CD8-positive, alpha-beta memory T cell (primary cell): ENCODE measurements around the gene BMPR1B. TPM values are rescaled to one million over a fixed set of nuclear protein-coding genes. Genes with fewer than 3 reads are reported as not detected.

Source experiments
- CTCF ChIA-PET: fragments of 350-600 bp; sonication (Branson Sonifier 250); formaldehyde crosslinking; loops from one replicate; lab custom pipeline; 2021; ENCODE audit warnings: antibody characterized with exemption; lab: Charles Lee
- POLR2A ChIA-PET: fragments of 350-600 bp; sonication (Branson Sonifier 250); formaldehyde crosslinking; loops from one replicate; lab custom pipeline; 2021; ENCODE audit warnings: antibody characterized with exemption; lab: Charles Lee
- DNase-seq, 5 donors: peaks; one replicate each; pipeline versions ENCODE4 v3.0.0 to v3.0.0-alpha.2; 2020 to 2022; ENCODE audit warnings: mixed read lengths in 1 of 5
- H3K27ac ChIP-seq: one replicate; pipeline ENCODE4 v1.7.0; 2013; ENCODE audit warnings: low read depth, mild to moderate bottlenecking, low read length, moderate library complexity
- H3K27me3 ChIP-seq: 2 replicates; pipeline ENCODE4 v1.7.0; 2013; ENCODE audit warnings: low read length, mild to moderate bottlenecking; ENCODE audit not compliant: insufficient read depth, poor library complexity, severe bottlenecking
- H3K36me3 ChIP-seq: 2 replicates; pipeline ENCODE4 v1.7.0; 2013; ENCODE audit warnings: mild to moderate bottlenecking, low read length, moderate library complexity; ENCODE audit not compliant: insufficient read depth
- H3K4me1 ChIP-seq: 2 replicates; pipeline ENCODE4 v1.7.0; 2013; ENCODE audit warnings: mild to moderate bottlenecking, low read length, moderate library complexity; ENCODE audit not compliant: insufficient read depth
- H3K4me3 ChIP-seq: 2 replicates; pipeline ENCODE4 v1.7.0; 2013; ENCODE audit warnings: mild to moderate bottlenecking, low read length
- H3K9me3 ChIP-seq: 2 replicates; pipeline ENCODE4 v1.7.0; 2013; ENCODE audit warnings: mild to moderate bottlenecking, low read length
- H3K27ac Mint-ChIP-seq, 8 donors: one replicate each; pipeline ENCODE4 v1.8.0; 2020 to 2021; ENCODE audit warnings: mixed read lengths in 8 of 8, mild to moderate bottlenecking in 6 of 8, inconsistent platforms in 3 of 8, moderate library complexity in 3 of 8
- H3K27me3 Mint-ChIP-seq, 2 donors: one replicate each; pipeline ENCODE4 v1.8.0; 2020 to 2021; ENCODE audit warnings: mixed read lengths in 2 of 2, mild to moderate bottlenecking in 1 of 2, moderate library complexity in 1 of 2
- H3K36me3 Mint-ChIP-seq, 3 donors: one replicate each; pipeline ENCODE4 v1.8.0; 2020 to 2021; ENCODE audit warnings: mixed read lengths in 3 of 3, inconsistent platforms in 1 of 3, mild to moderate bottlenecking in 1 of 3
- H3K4me1 Mint-ChIP-seq, 3 donors: one replicate each; pipeline ENCODE4 v1.8.0; 2020 to 2021; ENCODE audit warnings: mixed read lengths in 3 of 3, inconsistent platforms in 1 of 3, mild to moderate bottlenecking in 1 of 3
- H3K4me3 Mint-ChIP-seq, 7 donors: one replicate each; pipeline ENCODE4 v1.8.0; 2020 to 2021; ENCODE audit warnings: mixed read lengths in 7 of 7, mild to moderate bottlenecking in 6 of 7, moderate library complexity in 4 of 7, inconsistent platforms in 2 of 7
- H3K9me3 Mint-ChIP-seq, 5 donors: one replicate each; pipeline ENCODE4 v1.8.0; 2020 to 2022; ENCODE audit warnings: mixed read lengths in 5 of 5, mild to moderate bottlenecking in 3 of 5, moderate library complexity in 2 of 5, inconsistent platforms in 1 of 5
- polyA plus RNA-seq: library from polyadenylated mRNA; unstranded; fragments of 300-500 nt; fragmentation: Illumina TruSeq; gene quantifications from one replicate; pipeline ENCODE4 v1.2.3, GENCODE V29; 2021
- total RNA-seq, 2 experiments: library from RNA; stranded (reverse); gene quantifications; one replicate each; pipeline ENCODE4 v1.2.3, GENCODE V29; 2021

The BMPR1B gene
- total and polyA plus RNA-seq, 3 experiments from 2014 or later, result 0.14 TPM; not detected in 2

DNA sequence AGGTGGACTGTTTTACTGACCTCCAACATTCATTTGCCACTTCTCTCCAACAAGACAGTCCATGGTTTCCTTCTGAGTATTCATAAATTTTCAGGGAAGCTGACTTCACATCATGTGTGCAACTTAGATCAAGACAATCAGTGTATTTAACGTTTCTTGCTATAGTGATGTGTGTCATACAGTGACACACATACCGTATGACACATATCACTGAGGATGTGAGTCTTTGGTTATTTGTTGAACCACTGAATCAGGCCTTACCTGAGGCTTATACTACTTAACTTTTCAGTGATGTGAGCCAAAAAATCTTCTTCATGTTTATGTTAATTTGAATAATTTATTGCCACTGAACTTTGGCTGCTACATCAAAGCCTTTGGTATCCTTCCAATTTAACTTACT is 166.8 kb downstream of the BMPR1B start:
- H3K27me3 ChIP-seq, result no peaks in the 10 kb centered on the region
- H3K4me3 ChIP-seq, result no peak overlapping the region
- Mint-ChIP-seq H3K27ac (no peak overlapping the region), H3K27me3 (peaks cover 0 to 4% of the 10 kb centered on the region in 2 donors), H3K4me1 (no peaks in the 10 kb centered on the region), H3K36me3 (no peaks in the 10 kb centered on the region), H3K9me3 (peaks cover 0 to 2% (median under 1%) of the 10 kb centered on the region in 5 donors), H3K4me3 (no peak overlapping the region)
- no peaks in the 10 kb centered on the region for H3K4me1 ChIP-seq
- H3K9me3 ChIP-seq, result no peaks in the 10 kb centered on the region
- ChIA-PET CTCF (no interaction called here), POLR2A (no interaction called here)
- DNase-seq, result no peak
- no peaks in the 10 kb centered on the region for H3K36me3 ChIP-seq
- no peak overlapping the region for H3K27ac ChIP-seq

DNA sequence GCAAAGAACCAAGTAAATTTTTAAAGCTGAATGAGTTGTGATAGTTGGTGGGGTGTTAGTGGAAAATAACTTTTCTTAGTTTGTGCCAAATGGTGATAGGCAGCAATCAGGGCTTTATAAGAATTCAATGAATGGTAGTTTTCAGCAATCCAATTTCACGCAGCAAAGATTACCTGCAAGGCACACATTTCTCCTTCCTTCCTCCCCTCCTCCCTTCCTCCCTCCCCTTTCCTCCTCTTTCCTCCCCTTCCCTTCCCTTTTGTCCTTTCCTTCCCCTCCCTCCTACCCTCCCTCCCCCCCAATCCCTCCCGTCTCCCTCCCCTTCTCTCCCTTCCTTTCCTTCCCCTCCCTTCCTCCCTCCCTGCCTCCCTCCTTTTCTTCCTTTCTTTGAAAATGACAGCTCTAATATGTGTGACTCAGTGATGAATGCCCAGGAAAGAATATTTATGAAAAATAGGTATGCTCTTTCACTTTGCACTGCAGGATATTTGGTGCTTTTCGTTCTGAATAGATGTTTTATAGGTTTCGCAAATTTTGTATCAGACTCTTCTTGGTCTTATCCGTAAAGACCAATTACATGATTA is 168.1 kb downstream of the BMPR1B start:
- DNase-seq, result no peak
- Mint-ChIP-seq H3K4me1 (no peaks in the 10 kb centered on the region), H3K27ac (no peak overlapping the region), H3K9me3 (peaks cover 0 to 2% (median 0%) of the 10 kb centered on the region in 5 donors), H3K4me3 (no peak overlapping the region), H3K27me3 (peaks cover 0 to 4% of the 10 kb centered on the region in 2 donors), H3K36me3 (no peaks in the 10 kb centered on the region)
- no peaks in the 10 kb centered on the region for H3K9me3 ChIP-seq
- no peak overlapping the region for H3K4me3 ChIP-seq
- no peaks in the 10 kb centered on the region for H3K27me3 ChIP-seq
- ChIA-PET CTCF (no interaction called here), POLR2A (no interaction called here)
- H3K36me3 ChIP-seq, result no peaks in the 10 kb centered on the region
- no peak overlapping the region for H3K27ac ChIP-seq
- no peaks in the 10 kb centered on the region for H3K4me1 ChIP-seq

GRCh38 chr4:94926936-94927335 is 169.2 kb downstream of the BMPR1B start:
- POLR2A ChIA-PET, result no interaction called here
- Mint-ChIP-seq H3K27ac (no peak overlapping the region), H3K4me3 (no peak overlapping the region), H3K36me3 (no peaks in the 10 kb centered on the region), H3K4me1 (no peaks in the 10 kb centered on the region), H3K9me3 (peaks cover 0 to 2% (median 0%) of the 10 kb centered on the region in 5 donors), H3K27me3 (peaks cover 0 to 4% of the 10 kb centered on the region in 2 donors)
- H3K27me3 ChIP-seq, result no peaks in the 10 kb centered on the region
- H3K4me3 ChIP-seq, result no peak overlapping the region
- CTCF ChIA-PET, result no interaction called here
- no peaks in the 10 kb centered on the region for H3K9me3 ChIP-seq
- no peak overlapping the region for H3K27ac ChIP-seq
- DNase-seq, result no peak
- H3K36me3 ChIP-seq, result no peaks in the 10 kb centered on the region
- no peaks in the 10 kb centered on the region for H3K4me1 ChIP-seq

GRCh38 chr4:94927696-94928095 is 169.9 kb downstream of the BMPR1B start:
- no peaks in the 10 kb centered on the region for H3K27me3 ChIP-seq
- peaks cover 0 to 4% of the 10 kb centered on the region in 2 donors for H3K27me3 Mint-ChIP-seq
- CTCF ChIA-PET, result interaction anchor here (1.0 kb wide), 1 partner anchor 13 kb away, joined by 3 read pairs; no protein-coding TSS in a partner anchor
- POLR2A ChIA-PET, result no interaction called here
- no peak for DNase-seq
- H3K9me3 ChIP-seq, result no peaks in the 10 kb centered on the region
- no peaks in the 10 kb centered on the region for H3K9me3 Mint-ChIP-seq
- no peak overlapping the region for H3K4me3 ChIP-seq
- H3K36me3 Mint-ChIP-seq, result no peaks in the 10 kb centered on the region
- H3K4me1 ChIP-seq, result no peaks in the 10 kb centered on the region
- H3K36me3 ChIP-seq, result no peaks in the 10 kb centered on the region
- no peak overlapping the region for H3K27ac ChIP-seq
- H3K27ac Mint-ChIP-seq, result no peak overlapping the region
- H3K4me3 Mint-ChIP-seq, result no peak overlapping the region
- no peaks in the 10 kb centered on the region for H3K4me1 Mint-ChIP-seq

DNA sequence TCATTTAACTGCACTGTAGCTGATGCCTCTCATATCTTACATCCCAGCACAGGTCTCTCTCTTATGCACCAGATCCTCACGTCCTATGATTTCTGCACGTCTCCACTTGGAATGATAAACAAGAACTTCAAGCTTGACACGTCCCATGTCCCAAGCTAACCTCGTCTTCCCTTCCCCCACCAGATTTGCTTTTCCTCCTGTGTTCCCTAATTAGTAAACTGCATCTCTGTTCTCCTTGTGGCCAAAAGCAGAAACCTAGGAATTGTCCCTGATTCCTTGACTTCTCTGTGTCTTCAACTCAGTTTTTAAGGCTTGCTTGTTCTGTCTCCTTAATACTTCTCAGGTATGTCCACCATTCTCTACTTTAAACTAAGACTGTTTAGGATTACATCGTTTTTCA is 171.9 kb downstream of the BMPR1B start:
- H3K4me3 Mint-ChIP-seq, result no peak overlapping the region
- Histone ChIP-seq H3K4me1 (no peaks in the 10 kb centered on the region), H3K27me3 (no peaks in the 10 kb centered on the region), H3K27ac (no peak overlapping the region), H3K9me3 (no peaks in the 10 kb centered on the region), H3K4me3 (no peak overlapping the region), H3K36me3 (no peaks in the 10 kb centered on the region)
- H3K27me3 Mint-ChIP-seq, result no peaks in the 10 kb centered on the region
- no peaks in the 10 kb centered on the region for H3K9me3 Mint-ChIP-seq
- POLR2A ChIA-PET, result no interaction called here
- no peaks in the 10 kb centered on the region for H3K36me3 Mint-ChIP-seq
- H3K4me1 Mint-ChIP-seq, result no peaks in the 10 kb centered on the region
- CTCF ChIA-PET, result no interaction called here
- no peak for DNase-seq
- no peak overlapping the region for H3K27ac Mint-ChIP-seq

- Mint-ChIP-seq H3K27me3 (no peaks in the 10 kb centered on the region), H3K27ac (no peak overlapping the region), H3K4me1 (no peaks in the 10 kb centered on the region), H3K36me3 (no peaks in the 10 kb centered on the region), H3K4me3 (no peak overlapping the region), H3K9me3 (no peaks in the 10 kb centered on the region)
- H3K27ac ChIP-seq, result no peak overlapping the region
- H3K36me3 ChIP-seq, result no peaks in the 10 kb centered on the region
- no peak for DNase-seq
- H3K4me3 ChIP-seq, result no peak overlapping the region
- no peaks in the 10 kb centered on the region for H3K27me3 ChIP-seq
- ChIA-PET POLR2A (no interaction called here), CTCF (no interaction called here)
- no peaks in the 10 kb centered on the region for H3K4me1 ChIP-seq
- no peaks in the 10 kb centered on the region for H3K9me3 ChIP-seq
Measured at GRCh38 chr4:94931626-94932025, 173.9 kb downstream of the BMPR1B start.

DNA sequence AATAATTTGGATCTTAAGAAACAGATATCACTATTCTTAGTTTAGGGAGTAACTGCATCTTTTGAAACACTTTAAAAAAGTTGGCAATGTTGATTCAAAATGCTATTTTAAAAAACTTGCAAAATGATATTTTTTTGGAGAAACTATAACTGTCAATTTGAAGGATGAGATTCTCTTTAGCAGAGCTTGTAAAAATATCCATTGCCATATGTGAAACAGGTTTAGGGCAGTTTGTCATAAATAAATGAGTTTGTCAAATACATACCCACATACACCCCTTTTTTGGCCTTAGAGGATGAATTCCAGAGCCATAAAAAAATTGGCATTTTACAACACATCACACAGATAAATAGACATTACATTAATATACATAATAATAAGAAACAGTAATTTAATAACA is 174.6 kb downstream of the BMPR1B start:
- CTCF ChIA-PET, result no interaction called here

GRCh38 chr4:94933799-94934198 is 176.0 kb downstream of the BMPR1B start:
- Mint-ChIP-seq H3K4me3 (no peak overlapping the region), H3K36me3 (no peaks in the 10 kb centered on the region), H3K27ac (no peak overlapping the region), H3K4me1 (no peaks in the 10 kb centered on the region), H3K9me3 (peaks cover 0 to 2% (median 0%) of the 10 kb centered on the region in 5 donors), H3K27me3 (peaks cover 0 to 8% of the 10 kb centered on the region in 2 donors)
- no peaks in the 10 kb centered on the region for H3K9me3 ChIP-seq
- H3K36me3 ChIP-seq, result no peaks in the 10 kb centered on the region
- H3K4me1 ChIP-seq, result no peaks in the 10 kb centered on the region
- no peaks in the 10 kb centered on the region for H3K27me3 ChIP-seq
- POLR2A ChIA-PET, result no interaction called here
- no peak for DNase-seq
- CTCF ChIA-PET, result no interaction called here
- H3K4me3 ChIP-seq, result no peak overlapping the region
- H3K27ac ChIP-seq, result no peak overlapping the region

More for the DNA sequence above, 174.6 kb downstream of the BMPR1B start:
- H3K27ac ChIP-seq, result no peak overlapping the region
- Mint-ChIP-seq H3K27ac (no peak overlapping the region), H3K9me3 (peaks cover 0 to 2% (median 0%) of the 10 kb centered on the region in 5 donors), H3K4me1 (no peaks in the 10 kb centered on the region), H3K36me3 (no peaks in the 10 kb centered on the region), H3K27me3 (peaks cover 0 to 5% of the 10 kb centered on the region in 2 donors), H3K4me3 (no peak overlapping the region)
- H3K4me3 ChIP-seq, result no peak overlapping the region
- H3K9me3 ChIP-seq, result no peaks in the 10 kb centered on the region
- DNase-seq, result no peak
- H3K4me1 ChIP-seq, result no peaks in the 10 kb centered on the region
- POLR2A ChIA-PET, result no interaction called here
- no peaks in the 10 kb centered on the region for H3K27me3 ChIP-seq
- no peaks in the 10 kb centered on the region for H3K36me3 ChIP-seq
